Endothelial cell of umbilical vein (primary cell): Measurements from ENCODE around the gene TNIK. TPM values are rescaled to one million over a fixed set of nuclear protein-coding genes. Genes with fewer than 3 reads are reported as not detected.

ENCODE experiments used
- BruUV-seq: library from RNA; stranded (reverse); fragments of 400-500 nt; replicated peaks from 2 replicates; lab custom pipeline; 2021; lab: Mats Ljungman, UMichigan
- CTCF ChIA-PET: fragments of 300-600, 350-600 bp; sonication (Branson Sonifier 250); formaldehyde crosslinking; loops from one replicate; lab custom pipeline; 2021; ENCODE audit warnings: antibody characterized with exemption, inconsistent platforms; lab: Charles Lee
- POLR2A ChIA-PET: fragments of 300-600, 350-600 bp; sonication (Branson Sonifier 250); formaldehyde crosslinking; loops from one replicate; lab custom pipeline; 2021; ENCODE audit warnings: antibody characterized with exemption, inconsistent platforms; lab: Charles Lee
- DNase-seq: peaks from one replicate; pipeline ENCODE4 v3.0.0-alpha.2; 2011; ENCODE audit warnings: low read depth, low spot score
- FAIRE-seq: peaks from 2 replicates; lab custom pipeline; 2011; peaks lifted over from hg19 to GRCh38; lab: Jason Lieb, UNC
- H2AFZ ChIP-seq: 2 replicates; pipeline ENCODE4 v1.6.0; 2012; ENCODE audit warnings: low read depth, low read length, control low read depth, inconsistent platforms
- H3K27ac ChIP-seq: 2 replicates; pipeline ENCODE4 v1.5.1; 2011; ENCODE audit warnings: low read depth, mild to moderate bottlenecking, control low read depth, low read length, moderate library complexity; ENCODE audit not compliant: insufficient read depth
- H3K27me3 ChIP-seq, 2 experiments: 2 replicates each; pipeline versions ENCODE4 v1.6.0 to v1.6.1; 2011; ENCODE audit warnings: low read length in 2 of 2, mixed read lengths in 1 of 2; ENCODE audit not compliant: control insufficient read depth in 2 of 2, insufficient read depth in 2 of 2
- H3K36me3 ChIP-seq, 2 experiments: 2 replicates in 1 of 2; 3 replicates in 1 of 2; pipeline ENCODE4 v1.5.1; 2011; ENCODE audit warnings: low read length in 2 of 2, mild to moderate bottlenecking in 1 of 2, moderate library complexity in 1 of 2; ENCODE audit not compliant: control insufficient read depth in 2 of 2, insufficient read depth in 2 of 2; ENCODE audit errors: extremely low read depth in 1 of 2
- H3K4me1 ChIP-seq: 3 replicates; pipeline ENCODE4 v1.5.1; 2011; ENCODE audit warnings: mild to moderate bottlenecking, low read length; ENCODE audit not compliant: control insufficient read depth, insufficient read depth; ENCODE audit errors: extremely low read depth
- H3K4me2 ChIP-seq: 2 replicates; pipeline ENCODE4 v1.6.1; 2011; ENCODE audit warnings: low read length, control low read depth, mixed read lengths; ENCODE audit not compliant: insufficient read depth
- H3K4me3 ChIP-seq, 3 experiments: fragments of 200-600 bp in 1 of 3; sonication (generic), shearing (Covaris generic) in 1 of 3; replicated peaks in 1 of 3; 2 replicates each; pipeline ENCODE4 v1.5.1; 2011 to 2016; ENCODE audit warnings: control low read depth in 3 of 3, low read length in 3 of 3, mild to moderate bottlenecking in 2 of 3, inconsistent platforms in 1 of 3, low read depth in 1 of 3, moderate library complexity in 1 of 3; ENCODE audit not compliant: insufficient read depth in 1 of 3
- H3K79me2 ChIP-seq: 2 replicates; pipeline ENCODE4 v1.6.0; 2012; ENCODE audit warnings: low read length, inconsistent platforms; ENCODE audit not compliant: control insufficient read depth, insufficient read depth
- H3K9ac ChIP-seq: replicated peaks from 2 replicates; pipeline ENCODE3; 2011; ENCODE audit warnings: low read length, control low read depth; ENCODE audit not compliant: insufficient read depth; ENCODE audit errors: extremely low read depth
- H3K9me1 ChIP-seq: replicated peaks from 3 replicates; pipeline ENCODE4 v1.6.0; 2011; ENCODE audit warnings: mild to moderate bottlenecking, low read length; ENCODE audit not compliant: control insufficient read depth, insufficient read depth; ENCODE audit errors: extremely low read depth
- H3K9me3 ChIP-seq: replicated peaks from 2 replicates; pipeline ENCODE4 v1.5.1; 2012; ENCODE audit warnings: low read length, inconsistent platforms; ENCODE audit not compliant: control insufficient read depth, insufficient read depth
- H4K20me1 ChIP-seq: replicated peaks from 2 replicates; pipeline ENCODE3; 2011; ENCODE audit warnings: mild to moderate bottlenecking, low read length; ENCODE audit not compliant: control insufficient read depth, insufficient read depth; ENCODE audit errors: extremely low read depth
- EZH2 ChIP-seq: IDR thresholded peaks from 2 replicates; pipeline ENCODE4 v1.6.1; 2012; ENCODE audit warnings: borderline replicate concordance, low read depth, mild to moderate bottlenecking, moderate library complexity, low read length, inconsistent platforms; ENCODE audit not compliant: severe bottlenecking
- FOS ChIP-seq: IDR thresholded peaks from 2 replicates; pipeline ENCODE4 v1.6.1; 2011; ENCODE audit warnings: mild to moderate bottlenecking, low read length, moderate library complexity, borderline replicate concordance; ENCODE audit not compliant: insufficient read depth
- GATA2 ChIP-seq: IDR thresholded peaks from 2 replicates; pipeline ENCODE4 v1.7.0; 2011; ENCODE audit warnings: low read depth, mild to moderate bottlenecking, moderate library complexity, mixed read lengths, low read length; ENCODE audit not compliant: insufficient read length, insufficient read depth
- JUN ChIP-seq: IDR thresholded peaks from 2 replicates; pipeline ENCODE4 v1.6.1; 2011; ENCODE audit warnings: borderline replicate concordance, low read depth; ENCODE audit not compliant: insufficient read length, insufficient read depth
- MYC ChIP-seq: IDR thresholded peaks from one replicate; pipeline ENCODE4 v1.6.1; 2011; ENCODE audit warnings: mild to moderate bottlenecking, low read depth, low read length
- POLR2A ChIP-seq: IDR thresholded peaks from 2 replicates; pipeline ENCODE4 v1.6.1; 2012; ENCODE audit warnings: low read depth, mild to moderate bottlenecking, control low read depth, low read length
- POLR2AphosphoS5 ChIP-seq: IDR thresholded peaks from 2 replicates; pipeline ENCODE4 v1.6.1; 2012; ENCODE audit warnings: low read depth, mild to moderate bottlenecking, control low read depth, low read length, moderate library complexity; ENCODE audit not compliant: insufficient read depth
- dilution Hi-C: fragments of 300-500 bp; cut with MboI; formaldehyde crosslinking; loops from one replicate; pipeline ENCODE4 v1.15.0; 2019; ENCODE audit warnings: low sequenced_read_pairs; ENCODE audit not compliant: extremely low pct_ligation_motif_present
- intact Hi-C: fragments of 100-400 bp; cut with micrococcal nuclease; formaldehyde crosslinking; loops from one replicate; pipeline ENCODE4 v1.10.0; 2022
- polyA plus RNA-seq, 4 experiments: library from polyadenylated mRNA; depleted of rRNA in 3 of 4; stranded (reverse) in 3 of 4; unstranded in 1 of 4; fragments of >200 nt; gene quantifications; 2 replicates each; pipeline versions ENCODE4 v1.2.1 to v1.2.3, GENCODE V29; 2011 to 2012; ENCODE audit warnings: missing spikeins in 1 of 4
- total RNA-seq: library from RNA; stranded (reverse); gene quantifications from 2 replicates; pipeline ENCODE4 v1.2.3, GENCODE V29; 2021
- TF ChIP-seq, protein P1 (sequence below): IDR thresholded peaks from 2 replicates; pipeline ENCODE4 v1.6.1; 2011; ENCODE audit not compliant: insufficient read depth, insufficient read length
- TF ChIP-seq, protein P2 (sequence below), 2 donors: IDR thresholded peaks; 1 replicate in 1 of 2; 2 replicates in 1 of 2; pipeline ENCODE4 v1.5.1; 2011; ENCODE audit warnings: low read length in 2 of 2, mild to moderate bottlenecking in 2 of 2, moderate library complexity in 2 of 2, control low read depth in 1 of 2, inconsistent platforms in 1 of 2, low read depth in 1 of 2; ENCODE audit not compliant: insufficient read depth in 1 of 2; ENCODE audit errors: extremely low read depth in 1 of 2

TNIK gene
- total and polyA plus RNA-seq, 2 donors (not counting 3 experiments of a cell fraction or from before 2014, with no cell fraction given) = 10.9 to 39.7 TPM

DNA sequence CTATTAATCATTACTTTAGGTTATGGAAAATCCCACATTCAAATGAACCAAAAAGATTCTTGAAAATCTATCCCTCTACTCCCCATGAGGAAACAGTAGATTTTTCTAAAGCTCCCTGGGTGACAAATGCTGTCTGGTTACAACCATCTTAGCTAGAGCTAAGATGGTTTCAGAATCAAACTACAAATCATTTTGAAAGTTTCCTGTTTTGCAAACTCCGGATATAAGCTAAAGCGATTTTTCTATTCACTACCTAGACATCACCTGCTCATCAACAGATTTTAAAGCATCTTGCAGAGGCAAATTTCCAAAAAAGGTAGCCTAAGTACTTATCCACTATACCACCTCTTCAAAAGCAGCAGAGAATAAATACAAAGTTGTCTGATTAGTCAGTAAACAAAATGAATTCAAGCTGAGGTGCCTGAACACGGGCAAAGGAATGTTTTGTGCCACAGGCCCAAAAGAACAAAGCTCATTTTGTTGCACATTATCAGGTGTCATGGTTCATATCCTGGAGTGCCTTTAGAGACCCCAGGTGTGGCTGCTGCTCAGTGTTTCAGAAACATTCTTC, 204.9 kb downstream of the TNIK start:
- Histone ChIP-seq H3K9me3 (no peaks in the 10 kb centered on the region), H4K20me1 (no peaks in the 10 kb centered on the region), H3K36me3 (no peaks in the 10 kb centered on the region), H3K27me3 (no peaks in the 10 kb centered on the region), H3K4me1 (peaks cover 20% of the 10 kb centered on the region), H3K4me3 (no peak overlapping the region), H3K9ac (no peak overlapping the region), H3K4me2 (no peak overlapping the region), H3K79me2 (peaks cover 3% of the 10 kb centered on the region), H3K9me1 (no peaks in the 10 kb centered on the region), H2AFZ (no peak overlapping the region), H3K27ac (no peak overlapping the region)
- intact Hi-C loops (no loop called here), dilution Hi-C loops (no loop called here)
- DNase-seq (no peak), FAIRE-seq (no peak)
- TF ChIP-seq, protein P1, sequence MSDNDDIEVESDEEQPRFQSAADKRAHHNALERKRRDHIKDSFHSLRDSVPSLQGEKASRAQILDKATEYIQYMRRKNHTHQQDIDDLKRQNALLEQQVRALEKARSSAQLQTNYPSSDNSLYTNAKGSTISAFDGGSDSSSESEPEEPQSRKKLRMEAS = no peak
- TF ChIP-seq POLR2A (no peak), FOS (no peak), JUN (no peak), MYC (no peak), EZH2 (no peak), GATA2 (no peak), POLR2AphosphoS5 (no peak)
- TF ChIP-seq, protein P2, sequence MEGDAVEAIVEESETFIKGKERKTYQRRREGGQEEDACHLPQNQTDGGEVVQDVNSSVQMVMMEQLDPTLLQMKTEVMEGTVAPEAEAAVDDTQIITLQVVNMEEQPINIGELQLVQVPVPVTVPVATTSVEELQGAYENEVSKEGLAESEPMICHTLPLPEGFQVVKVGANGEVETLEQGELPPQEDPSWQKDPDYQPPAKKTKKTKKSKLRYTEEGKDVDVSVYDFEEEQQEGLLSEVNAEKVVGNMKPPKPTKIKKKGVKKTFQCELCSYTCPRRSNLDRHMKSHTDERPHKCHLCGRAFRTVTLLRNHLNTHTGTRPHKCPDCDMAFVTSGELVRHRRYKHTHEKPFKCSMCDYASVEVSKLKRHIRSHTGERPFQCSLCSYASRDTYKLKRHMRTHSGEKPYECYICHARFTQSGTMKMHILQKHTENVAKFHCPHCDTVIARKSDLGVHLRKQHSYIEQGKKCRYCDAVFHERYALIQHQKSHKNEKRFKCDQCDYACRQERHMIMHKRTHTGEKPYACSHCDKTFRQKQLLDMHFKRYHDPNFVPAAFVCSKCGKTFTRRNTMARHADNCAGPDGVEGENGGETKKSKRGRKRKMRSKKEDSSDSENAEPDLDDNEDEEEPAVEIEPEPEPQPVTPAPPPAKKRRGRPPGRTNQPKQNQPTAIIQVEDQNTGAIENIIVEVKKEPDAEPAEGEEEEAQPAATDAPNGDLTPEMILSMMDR (IDR thresholded peaks at IDR 0.05; ENCODE audit: extremely low read depth in 1 of 2, insufficient read depth in 1 of 2, low read depth in 1 of 2, low read length in 2 of 2) = no peak
- no TSS peak for BruUV-seq
- ChIA-PET CTCF (interaction anchor here (0.9 to 1.5 kb wide), 3 partner anchors 11 to 206 kb away, joined by 3 to 5 read pairs (median 4); partner anchors contain the start of gene TNIK), POLR2A (interaction anchor here (0.5 kb wide), 1 partner anchor 25 kb away, joined by 4 read pairs; no protein-coding TSS in a partner anchor)
